K562 (cell line): ENCODE data around the gene ACACB. TPM values are rescaled to one million over a fixed set of nuclear protein-coding genes. Genes with fewer than 3 reads are reported as not detected.

Experiments
- ATAC-seq: fragments of 200-7000 bp; cut with Tn5 transposase; 3 replicates; pipeline ENCODE4 v1.9.1; 2020; ENCODE audit warnings: moderate library complexity
- BruUV-seq: library from RNA; stranded (reverse); fragments of 400-500 nt; replicated peaks from 2 replicates; lab custom pipeline; 2021; lab: Mats Ljungman, UMichigan
- CTCF ChIA-PET: fragments of 300-600 bp; formaldehyde crosslinking; extraction: SDS; loops from one replicate; lab custom pipeline; 2021; ENCODE audit warnings: low intra/inter-chr PET ratio; lab: Yijun Ruan, JAX
- POLR2A ChIA-PET: fragments of 300-600, 350-650 bp; sonication (Branson Sonifier 250); formaldehyde crosslinking; extraction: SDS; loops from one replicate; lab custom pipeline; 2021; ENCODE audit warnings: antibody characterized with exemption, inconsistent platforms; lab: Yijun Ruan, JAX
- DNase-seq, 4 experiments: peaks; one replicate each; pipeline versions ENCODE4 v3.0.0 to v3.0.0-alpha.2; 2011 to 2018; ENCODE audit warnings: low spot score in 3 of 4, mixed read lengths in 3 of 4; ENCODE audit errors: extremely low read depth in 1 of 4
- FAIRE-seq: peaks from 2 replicates; lab custom pipeline; 2011; peaks lifted over from hg19 to GRCh38; lab: Jason Lieb, UNC
- H2AFZ ChIP-seq: 2 replicates; pipeline ENCODE4 v1.6.0; 2011; ENCODE audit warnings: low read depth, low read length, control low read depth, inconsistent platforms
- H3K27ac ChIP-seq: fragments of 200-600 bp; 3 replicates; pipeline ENCODE4 v1.8.0; 2011; ENCODE audit warnings: low read depth, mild to moderate bottlenecking, control low read depth, inconsistent platforms, low read length, moderate library complexity, mixed read lengths; ENCODE audit errors: extremely low read depth
- H3K27me3 ChIP-seq, 2 experiments: fragments of 300-600 bp in 1 of 2; 2 replicates in 1 of 2; 3 replicates in 1 of 2; pipeline versions ENCODE4 v1.6.0 to v1.8.0; 2011; ENCODE audit warnings: inconsistent platforms in 2 of 2, low read length in 2 of 2, mild to moderate bottlenecking in 1 of 2, mixed read lengths in 1 of 2, moderate library complexity in 1 of 2; ENCODE audit not compliant: control insufficient read depth in 2 of 2, insufficient read depth in 2 of 2
- H3K36me3 ChIP-seq: fragments of 300-600 bp; 3 replicates; pipeline ENCODE4 v1.8.0; 2011; ENCODE audit warnings: mild to moderate bottlenecking, low read length, inconsistent platforms; ENCODE audit not compliant: control insufficient read depth, insufficient read depth
- H3K4me1 ChIP-seq, 2 experiments: fragments of 200-600 bp in 1 of 2; replicated peaks in 1 of 2; 2 replicates in 1 of 2; 3 replicates in 1 of 2; pipeline versions ENCODE4 v1.5.1 to v1.8.0; 2011; ENCODE audit warnings: inconsistent platforms in 2 of 2, low read length in 2 of 2, mild to moderate bottlenecking in 1 of 2, mixed read lengths in 1 of 2, moderate library complexity in 1 of 2; ENCODE audit not compliant: control insufficient read depth in 2 of 2, insufficient read depth in 2 of 2
- H3K4me2 ChIP-seq: 2 replicates; pipeline ENCODE4 v1.6.1; 2011; ENCODE audit warnings: low read length, control low read depth, inconsistent platforms, mixed read lengths; ENCODE audit not compliant: insufficient read depth
- H3K4me3 ChIP-seq: fragments of 200-600 bp; sonication (generic), shearing (Covaris generic); 2 replicates; pipeline ENCODE4 v1.5.1; 2016; ENCODE audit warnings: control low read depth, inconsistent platforms
- H3K79me2 ChIP-seq: fragments of 200-600 bp; 3 replicates; pipeline ENCODE4 v1.8.0; 2011; ENCODE audit warnings: low read length, inconsistent platforms; ENCODE audit not compliant: control insufficient read depth, insufficient read depth
- H3K9ac ChIP-seq, 2 experiments: 2 replicates each; pipeline versions ENCODE4 v1.6.0 to v1.6.1; 2011; ENCODE audit warnings: low read depth in 2 of 2, low read length in 2 of 2, control low read depth in 1 of 2, inconsistent platforms in 1 of 2, mild to moderate bottlenecking in 1 of 2, mixed read lengths in 1 of 2; ENCODE audit not compliant: insufficient read depth in 1 of 2
- H3K9me1 ChIP-seq: one replicate; pipeline ENCODE4 v1.6.0; 2011; ENCODE audit warnings: inconsistent platforms, mild to moderate bottlenecking, low read length, moderate library complexity; ENCODE audit not compliant: control insufficient read depth, insufficient read depth
- H3K9me3 ChIP-seq: replicated peaks from 2 replicates; pipeline ENCODE4 v1.5.1; 2011; ENCODE audit warnings: low read depth, low read length, inconsistent platforms; ENCODE audit not compliant: control insufficient read depth, insufficient read depth
- H4K20me1 ChIP-seq: replicated peaks from 2 replicates; pipeline ENCODE4 v1.6.1; 2011; ENCODE audit warnings: low read length, inconsistent platforms, mixed read lengths; ENCODE audit not compliant: control insufficient read depth, insufficient read depth
- GATAD2A ChIP-seq: fragments of 450-650 bp; IDR thresholded peaks from 2 replicates; pipeline ENCODE4 v1.6.1; 2017
- NFIX ChIP-seq: fragments of 250-450 bp; sonication (Bioruptor Pico); IDR thresholded peaks from 2 replicates; pipeline ENCODE4 v1.4.0; 2020; ENCODE audit warnings: low read depth, mild to moderate bottlenecking, moderate library complexity
- RFX5 ChIP-seq: IDR thresholded peaks from 2 replicates; pipeline ENCODE4 v1.6.1; 2011; ENCODE audit warnings: low read depth, mild to moderate bottlenecking, improper control_type of control experiment, low read length
- SRSF1 ChIP-seq: fragments of 200-400 bp; formaldehyde crosslinking; IDR thresholded peaks from 2 replicates; pipeline ENCODE4 v1.6.1; 2017; ENCODE audit warnings: mild to moderate bottlenecking, low read depth, low read length, moderate library complexity
- STAT5B ChIP-seq: fragments of 250-450 bp; sonication (Bioruptor Pico); IDR thresholded peaks from 2 replicates; pipeline ENCODE4 v1.8.0; 2021; ENCODE audit warnings: mild to moderate bottlenecking, inconsistent platforms
- ZNF175 ChIP-seq: fragments of 200-800 bp; sonication (Bioruptor generic); IDR thresholded peaks from 2 replicates; pipeline ENCODE4 v1.6.1; 2016; ENCODE audit warnings: low read depth, mild to moderate bottlenecking, missing genetic modification characterization, missing compliant biosample characterization
- WGBS: fragments of 100-300 bp; shearing (Covaris generic); methylation state at CpG from one replicate; pipeline ENCODE4 v1.1.6; 2016; ENCODE audit warnings: low coverage, mixed read lengths; ENCODE audit not compliant: insufficient coverage; ENCODE audit errors: missing lambda C conversion rate; 5-methylcytosine and 5-hydroxymethylcytosine counted together
- in situ Hi-C: fragments of 300-500 bp; cut with MboI; formaldehyde crosslinking; loops from 4 replicates; pipeline ENCODE4 v1.15.0; 2018; ENCODE audit warnings: inconsistent platforms, mixed read lengths
- intact Hi-C: fragments of 100-400 bp; cut with micrococcal nuclease; formaldehyde crosslinking; loops from 2 replicates; pipeline ENCODE4 v1.14.2; 2022
- polyA plus RNA-seq, 8 experiments: library from polyadenylated mRNA; depleted of rRNA in 4 of 8; stranded (reverse) in 5 of 8; unstranded in 3 of 8; fragments of >200 nt; fragmentation: Nextera tagmentation in 2 of 8; fragmentation: Illumina TruSeq in 1 of 8; extraction: Ambion mirVana in 2 of 8; extraction: Trizol in 1 of 8; gene quantifications; 2 replicates each; pipeline versions ENCODE4 v1.2.1 to v1.2.3, GENCODE V29; 2011 to 2014; ENCODE audit warnings: inconsistent platforms in 1 of 8, missing spikeins in 1 of 8
- total RNA-seq, 7 experiments: library from RNA; depleted of rRNA in 6 of 7; stranded (reverse); fragments of >200 nt in 6 of 7; fragmentation: Illumina TruSeq in 2 of 7; extraction: Trizol in 2 of 7; gene quantifications; 2 replicates each; pipeline versions ENCODE4 v1.2.1 to v1.2.3, GENCODE V29; 2011 to 2021; ENCODE audit warnings: low replicate concordance in 1 of 7
- TF ChIP-seq, protein P1 (sequence below): sonication (generic); IDR thresholded peaks from 2 replicates; pipeline ENCODE4 v1.6.1; 2016

Gene ACACB
- total and polyA plus RNA-seq, 9 of the 15 experiments (the other 6 are each of a cell fraction or from before 2014, with no cell fraction given): 0.10 to 2.5 (median 0.83) TPM

DNA sequence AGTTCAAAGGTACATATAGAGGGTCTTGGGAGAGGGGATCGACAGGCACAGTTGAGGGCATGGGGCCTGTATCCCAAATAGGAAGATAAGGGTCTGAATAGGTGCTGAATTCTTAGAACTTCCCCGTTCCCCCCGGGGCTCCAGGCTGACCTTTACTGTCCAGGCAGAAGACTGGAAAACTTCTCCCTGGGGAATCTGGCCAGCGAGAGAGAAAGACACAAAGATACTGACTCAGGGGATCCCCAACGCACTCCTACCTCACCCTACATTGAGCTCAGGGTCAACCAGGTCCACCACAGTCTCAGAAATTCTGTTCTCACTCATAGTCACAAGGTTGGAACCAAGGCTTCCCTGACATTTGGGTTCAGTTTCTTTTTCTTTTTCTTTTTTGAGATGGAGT is 46.2 kb downstream of the ACACB start:
- no peak for DNase-seq
- TF ChIP-seq, protein P1, sequence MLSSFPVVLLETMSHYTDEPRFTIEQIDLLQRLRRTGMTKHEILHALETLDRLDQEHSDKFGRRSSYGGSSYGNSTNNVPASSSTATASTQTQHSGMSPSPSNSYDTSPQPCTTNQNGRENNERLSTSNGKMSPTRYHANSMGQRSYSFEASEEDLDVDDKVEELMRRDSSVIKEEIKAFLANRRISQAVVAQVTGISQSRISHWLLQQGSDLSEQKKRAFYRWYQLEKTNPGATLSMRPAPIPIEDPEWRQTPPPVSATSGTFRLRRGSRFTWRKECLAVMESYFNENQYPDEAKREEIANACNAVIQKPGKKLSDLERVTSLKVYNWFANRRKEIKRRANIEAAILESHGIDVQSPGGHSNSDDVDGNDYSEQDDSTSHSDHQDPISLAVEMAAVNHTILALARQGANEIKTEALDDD: no peak
- TF ChIP-seq ZNF175 (CRISPR knock-in tag) (no peak), STAT5B (no peak), NFIX (CRISPR knock-in tag) (no peak), GATAD2A (no peak), SRSF1 (no peak), RFX5 (no peak)
- Histone ChIP-seq H3K4me3 (no peak overlapping the region), H3K4me1 (no peaks in the 10 kb centered on the region), H3K79me2 (no peaks in the 10 kb centered on the region), H3K9me3 (no peaks in the 10 kb centered on the region), H3K9me1 (no peaks in the 10 kb centered on the region), H3K27ac (no peak overlapping the region), H2AFZ (no peak overlapping the region), H3K4me2 (no peak overlapping the region), H4K20me1 (0 out of 2 replicates have a peak, but pooled peaks cover 3% of the 10 kb centered on the region), H3K36me3 (no peaks in the 10 kb centered on the region), H3K27me3 (peaks cover 14 to 59% of the 10 kb centered on the region in 2 experiments; a peak in 4 of 5 replicates), H3K9ac (no peak overlapping the region)
- FAIRE-seq: no peak
- intact Hi-C loops (no loop called here), in situ Hi-C loops (no loop called here)
- ChIA-PET POLR2A (interaction anchor here (1.0 kb wide), 1 partner anchor 67 kb away, joined by 3 read pairs; no protein-coding TSS in a partner anchor), CTCF (no interaction called here)
- no TSS peak for BruUV-seq
- 6% methylated on average over 5 of the region's 5 CpGs for WGBS
- no peak for ATAC-seq
